D721Med (cell line): ENCODE data around the gene MGAT3.

Source experiments
- DNase-seq: peaks from one replicate; pipeline ENCODE4 v3.0.0; 2011; ENCODE audit warnings: low spot score; ENCODE audit not compliant: insufficient read length
- FAIRE-seq: peaks from 2 replicates; lab custom pipeline; 2011; peaks lifted over from hg19 to GRCh38; lab: Jason Lieb, UNC
- CTCF ChIP-seq: IDR thresholded peaks from 2 replicates; pipeline ENCODE4 v1.5.1; 2012; ENCODE audit warnings: mild to moderate bottlenecking, control low read depth; ENCODE audit not compliant: insufficient read depth; ENCODE audit errors: missing control alignments

MGAT3 gene

GRCh38 chr22:39457556-39458443 is 988 bp downstream of the MGAT3 start:
- no peak for TF ChIP-seq CTCF
- DNase-seq = no peak
- FAIRE-seq = no peak

GRCh38 chr22:39458444-39459083 is 1.8 kb downstream of the MGAT3 start:
- TF ChIP-seq CTCF = no peak
- DNase-seq = no peak
- no peak for FAIRE-seq

- no peak for TF ChIP-seq CTCF
- FAIRE-seq (no peak), DNase-seq (no peak)
Measured at GRCh38 chr22:39459681-39460080, 2.9 kb downstream of the MGAT3 start.

- FAIRE-seq (no peak), DNase-seq (no peak)
- no peak for TF ChIP-seq CTCF
Measured at GRCh38 chr22:39462443-39463221, 5.8 kb downstream of the MGAT3 start.

GRCh38 chr22:39463277-39463676 is 6.5 kb downstream of the MGAT3 start:
- DNase-seq (no peak), FAIRE-seq (no peak)
- TF ChIP-seq CTCF = no peak

GRCh38 chr22:39463931-39464390 is 7.1 kb downstream of the MGAT3 start:
- no peak for DNase-seq
- no peak for TF ChIP-seq CTCF
- FAIRE-seq = no peak
